GM21737 (cell line): ENCODE results near the gene VSIG10L2.
"Not testable (repeated sequence)": the region's sequence is repeated elsewhere in the genome, so short reads cannot be mapped to it uniquely, and the experiment has no call there.

ENCODE experiments used
- ATAC-seq: cut with Tn5 transposase; IDR thresholded peaks from one replicate; pipeline ENCODE4 v1.9.1; 2021; ENCODE audit warnings: mild to moderate bottlenecking, moderate library complexity; ENCODE audit not compliant: unreplicated experiment

Gene VSIG10L2

GRCh38 chr11:125959511-125959910, 13.7 kb downstream of the VSIG10L2 start:
- no peak for ATAC-seq

- ATAC-seq: no peak
Observed at GRCh38 chr11:125959931-125960330, 14.1 kb downstream of the VSIG10L2 start.

- no peak for ATAC-seq
Observed at GRCh38 chr11:125960771-125961170, 14.9 kb downstream of the VSIG10L2 start.

- ATAC-seq: no peak
Observed at GRCh38 chr11:125967515-125967914, 21.7 kb downstream of the VSIG10L2 start.

GRCh38 chr11:125968354-125968753, 22.5 kb downstream of the VSIG10L2 start:
- no peak for ATAC-seq

- ATAC-seq: no peak
Observed at GRCh38 chr11:125971618-125972017, 25.8 kb downstream of the VSIG10L2 start.

- no peak for ATAC-seq
Observed at GRCh38 chr11:125974284-125974683, 28.4 kb downstream of the VSIG10L2 start.

- no peak for ATAC-seq
Observed at GRCh38 chr11:125975634-125976033, 29.8 kb downstream of the VSIG10L2 start.

GRCh38 chr11:125976156-125976555, 30.3 kb downstream of the VSIG10L2 start:
- no peak for ATAC-seq

GRCh38 chr11:125977333-125977732, 31.5 kb downstream of the VSIG10L2 start:
- no peak for ATAC-seq

GRCh38 chr11:125978181-125978716, 32.4 kb downstream of the VSIG10L2 start:
- ATAC-seq: no peak

- no peak for ATAC-seq
Observed at GRCh38 chr11:125978778-125979407, 33.0 kb downstream of the VSIG10L2 start.

GRCh38 chr11:125979511-125979910, 33.7 kb downstream of the VSIG10L2 start:
- ATAC-seq: no peak

GRCh38 chr11:125980436-125980835, 34.6 kb downstream of the VSIG10L2 start:
- ATAC-seq: no peak

- ATAC-seq: no peak
Observed at GRCh38 chr11:125982348-125982730, 36.5 kb downstream of the VSIG10L2 start.

- not testable (repeated sequence) for ATAC-seq
Observed at GRCh38 chr11:125985956-125986355, 40.1 kb downstream of the VSIG10L2 start.

GRCh38 chr11:125987066-125987641, 41.3 kb downstream of the VSIG10L2 start:
- no peak for ATAC-seq

- no peak for ATAC-seq
Observed at GRCh38 chr11:125990244-125990643, 44.4 kb downstream of the VSIG10L2 start.

GRCh38 chr11:125992893-125993292, 47.0 kb downstream of the VSIG10L2 start:
- no peak for ATAC-seq

GRCh38 chr11:125994509-125994908, 48.7 kb downstream of the VSIG10L2 start:
- ATAC-seq: no peak

- ATAC-seq: no peak
Observed at GRCh38 chr11:125995313-125995712, 49.5 kb downstream of the VSIG10L2 start.

- ATAC-seq: no peak
Observed at GRCh38 chr11:125998267-125998666, 52.4 kb downstream of the VSIG10L2 start.
